Measurements from ENCODE around the gene TMOD1.
A peak's percentile ranks its signal among the peaks of the same experiment; 100 is the strongest.

- TF ChIP-seq CTCF (IDR thresholded peaks at IDR 0.05) (no peak), POLR2A (IDR thresholded peaks at IDR 0.05) (peak in 1 of 2 donors; percentile 13)
These were observed 10.1 kb upstream of the TMOD1 start for GRCh38 chr9:97491216-97491999.

Data from thyroid gland (tissue), 4 donors.